DOHH2 (cell line): ENCODE results near the gene GALNT17.

Experiments
- H3F3A ChIP-seq: fragments of 200-600 bp; sonication (generic), shearing (Covaris generic); 2 replicates; pipeline ENCODE4 v1.6.0; 2016; ENCODE audit warnings: antibody characterized with exemption, mild to moderate bottlenecking; ENCODE audit not compliant: control insufficient read depth, insufficient read depth
- H3K27ac ChIP-seq: fragments of 200-600 bp; sonication (generic); 2 replicates; pipeline ENCODE4 v1.5.1; 2014; ENCODE audit warnings: low read depth, mild to moderate bottlenecking, low read length, moderate library complexity
- H3K27me3 ChIP-seq: fragments of 200-600 bp; sonication (generic); 2 replicates; pipeline ENCODE4 v1.6.1; 2014; ENCODE audit warnings: mild to moderate bottlenecking, low read length, mixed read lengths; ENCODE audit not compliant: control insufficient read depth
- H3K36me3 ChIP-seq: fragments of 200-600 bp; sonication (generic); 2 replicates; pipeline ENCODE4 v1.6.1; 2014; ENCODE audit warnings: mild to moderate bottlenecking, low read length, moderate library complexity, mixed read lengths; ENCODE audit not compliant: control insufficient read depth
- H3K4me1 ChIP-seq: fragments of 200-600 bp; sonication (generic); 2 replicates; pipeline ENCODE4 v1.6.1; 2014; ENCODE audit warnings: mild to moderate bottlenecking, low read length, mixed read lengths; ENCODE audit not compliant: control insufficient read depth
- H3K4me2 ChIP-seq: fragments of 200-600 bp; sonication (generic); 2 replicates; pipeline ENCODE4 v1.6.0; 2014; ENCODE audit warnings: mild to moderate bottlenecking, low read length, moderate library complexity
- H3K4me3 ChIP-seq: fragments of 200-600 bp; sonication (generic); 2 replicates; pipeline ENCODE4 v1.5.1; 2014; ENCODE audit warnings: mild to moderate bottlenecking, low read length, mixed read lengths
- H3K79me2 ChIP-seq: fragments of 200-600 bp; sonication (generic); 2 replicates; pipeline ENCODE4 v1.6.1; 2014; ENCODE audit warnings: mild to moderate bottlenecking, low read length, mixed read lengths; ENCODE audit not compliant: control insufficient read depth
- H3K9me2 ChIP-seq: fragments of 200-600 bp; sonication (generic); replicated peaks from 2 replicates; pipeline ENCODE4 v1.6.1; 2014; ENCODE audit warnings: mild to moderate bottlenecking, low read length, mixed read lengths; ENCODE audit not compliant: control insufficient read depth
- H3K9me3 ChIP-seq: fragments of 200-600 bp; sonication (generic); 2 replicates; pipeline ENCODE4 v1.6.1; 2014; ENCODE audit warnings: antibody characterized with exemption, low read length, mixed read lengths; ENCODE audit not compliant: control insufficient read depth, insufficient read depth
- H4K20me1 ChIP-seq: fragments of 200-600 bp; sonication (generic); 2 replicates; pipeline ENCODE4 v1.6.0; 2014; ENCODE audit warnings: low read depth, mild to moderate bottlenecking, antibody characterized with exemption, low read length, moderate library complexity; ENCODE audit not compliant: control insufficient read depth, insufficient read depth
- EZH2phosphoT487 ChIP-seq: fragments of 200-600 bp; sonication (generic); IDR thresholded peaks from 2 replicates; pipeline ENCODE4 v1.6.1; 2017; ENCODE audit warnings: borderline replicate concordance, mild to moderate bottlenecking, antibody characterized with exemption, low read length, moderate library complexity, mixed read lengths
- TF ChIP-seq, protein P1 (sequence below): fragments of 200-600 bp; sonication (generic); IDR thresholded peaks from one replicate; pipeline ENCODE4 v1.5.1; 2014; ENCODE audit warnings: antibody characterized with exemption, mild to moderate bottlenecking, low read depth, low read length; ENCODE audit not compliant: poor library complexity, severe bottlenecking

The GALNT17 gene

DNA sequence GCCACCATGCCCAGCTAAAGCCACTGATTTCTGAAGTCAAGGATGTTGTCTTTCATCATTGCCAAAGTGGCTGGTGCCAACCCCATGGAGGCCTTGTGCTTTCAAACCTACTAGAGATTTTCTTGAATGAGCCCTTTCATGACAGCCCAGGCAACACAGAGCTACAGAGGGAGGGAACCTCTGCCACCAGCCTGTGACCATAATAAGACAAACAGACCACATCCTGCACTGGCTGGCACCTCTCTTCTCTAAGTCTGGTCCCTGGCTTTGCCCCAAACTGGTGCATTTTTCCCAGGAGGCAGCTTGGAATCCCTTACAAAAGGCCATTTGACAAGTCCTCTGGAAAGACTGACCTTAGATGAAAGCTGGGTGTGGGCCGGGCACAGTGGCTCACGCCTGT, 348.8 kb downstream of the GALNT17 start:
- H3K27ac ChIP-seq = no peak overlapping the region
- TF ChIP-seq, protein P1, sequence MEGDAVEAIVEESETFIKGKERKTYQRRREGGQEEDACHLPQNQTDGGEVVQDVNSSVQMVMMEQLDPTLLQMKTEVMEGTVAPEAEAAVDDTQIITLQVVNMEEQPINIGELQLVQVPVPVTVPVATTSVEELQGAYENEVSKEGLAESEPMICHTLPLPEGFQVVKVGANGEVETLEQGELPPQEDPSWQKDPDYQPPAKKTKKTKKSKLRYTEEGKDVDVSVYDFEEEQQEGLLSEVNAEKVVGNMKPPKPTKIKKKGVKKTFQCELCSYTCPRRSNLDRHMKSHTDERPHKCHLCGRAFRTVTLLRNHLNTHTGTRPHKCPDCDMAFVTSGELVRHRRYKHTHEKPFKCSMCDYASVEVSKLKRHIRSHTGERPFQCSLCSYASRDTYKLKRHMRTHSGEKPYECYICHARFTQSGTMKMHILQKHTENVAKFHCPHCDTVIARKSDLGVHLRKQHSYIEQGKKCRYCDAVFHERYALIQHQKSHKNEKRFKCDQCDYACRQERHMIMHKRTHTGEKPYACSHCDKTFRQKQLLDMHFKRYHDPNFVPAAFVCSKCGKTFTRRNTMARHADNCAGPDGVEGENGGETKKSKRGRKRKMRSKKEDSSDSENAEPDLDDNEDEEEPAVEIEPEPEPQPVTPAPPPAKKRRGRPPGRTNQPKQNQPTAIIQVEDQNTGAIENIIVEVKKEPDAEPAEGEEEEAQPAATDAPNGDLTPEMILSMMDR = no peak
- TF ChIP-seq EZH2phosphoT487 = no peak

DNA sequence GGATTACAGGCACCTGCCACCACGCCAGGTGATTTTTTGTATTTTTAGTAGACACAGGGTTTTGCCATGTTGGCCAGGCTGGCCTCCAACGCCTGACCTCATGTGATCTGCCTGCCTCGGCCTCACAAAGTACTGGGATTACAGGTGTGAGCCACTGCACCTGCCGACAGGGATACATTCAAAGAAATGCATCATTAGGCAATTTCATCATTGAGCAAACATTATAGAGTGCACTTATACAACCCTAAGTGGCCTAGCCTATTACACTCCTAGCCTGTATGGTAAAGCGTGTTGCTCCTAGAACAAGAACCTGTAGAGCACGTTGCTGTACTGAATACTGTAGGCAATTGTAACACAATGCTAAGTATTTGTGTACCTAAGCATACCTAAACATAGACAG, 350.3 kb downstream of the GALNT17 start:
- no peaks in the 10 kb centered on the region; the same call in 1 of the 2 replicates for H3K9me3 ChIP-seq
- no peak overlapping the region for H3K27ac ChIP-seq
- H3F3A ChIP-seq = no peaks in the 10 kb centered on the region
- no peak overlapping the region for H3K4me2 ChIP-seq
- H3K4me3 ChIP-seq = no peak overlapping the region
- H3K4me1 ChIP-seq = no peaks in the 10 kb centered on the region
- H4K20me1 ChIP-seq = no peaks in the 10 kb centered on the region
- H3K27me3 ChIP-seq = no peaks in the 10 kb centered on the region
- no peak for TF ChIP-seq EZH2phosphoT487
- TF ChIP-seq, protein P1 = no peak
- no peaks in the 10 kb centered on the region for H3K36me3 ChIP-seq
- no peaks in the 10 kb centered on the region for H3K9me2 ChIP-seq
- H3K79me2 ChIP-seq = no peaks in the 10 kb centered on the region

More for the DNA sequence above, 348.8 kb downstream of the GALNT17 start:
- Histone ChIP-seq H3K79me2 (no peaks in the 10 kb centered on the region), H3K9me2 (no peaks in the 10 kb centered on the region), H3K4me1 (no peaks in the 10 kb centered on the region), H3K9me3 (no peaks in the 10 kb centered on the region; the same call in 1 of the 2 replicates), H3K4me2 (no peak overlapping the region), H3F3A (no peaks in the 10 kb centered on the region), H3K36me3 (no peaks in the 10 kb centered on the region), H4K20me1 (no peaks in the 10 kb centered on the region), H3K4me3 (no peak overlapping the region), H3K27me3 (no peaks in the 10 kb centered on the region)

DNA sequence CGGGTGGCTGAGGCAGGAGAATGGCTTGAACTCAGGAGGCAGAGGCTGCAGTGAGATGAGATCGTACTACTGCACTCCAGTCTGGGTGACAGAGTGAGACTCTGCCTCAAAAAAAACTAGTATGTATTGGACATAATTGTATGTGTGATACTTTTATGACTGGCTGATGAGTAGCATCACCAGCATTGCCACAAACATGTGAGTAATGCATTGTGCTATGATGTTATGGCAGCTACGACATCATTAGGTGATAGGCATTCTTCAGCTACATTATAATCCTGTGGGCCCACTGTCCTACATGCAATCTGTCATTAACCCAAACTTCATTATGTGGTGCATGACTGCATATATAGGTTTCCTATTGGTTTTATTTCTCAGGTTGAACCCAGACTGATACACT, 352.4 kb downstream of the GALNT17 start:
- Histone ChIP-seq H3K4me3 (no peak overlapping the region), H3K4me2 (no peak overlapping the region), H3K9me2 (no peaks in the 10 kb centered on the region), H3F3A (no peaks in the 10 kb centered on the region), H3K36me3 (no peaks in the 10 kb centered on the region), H3K79me2 (no peaks in the 10 kb centered on the region), H3K27ac (no peak overlapping the region), H3K27me3 (no peaks in the 10 kb centered on the region), H4K20me1 (no peaks in the 10 kb centered on the region), H3K4me1 (no peaks in the 10 kb centered on the region), H3K9me3 (0 out of 2 replicates have a peak, but pooled peaks cover 3% of the 10 kb centered on the region)
- TF ChIP-seq EZH2phosphoT487 = no peak
- TF ChIP-seq, protein P1 = no peak

DNA sequence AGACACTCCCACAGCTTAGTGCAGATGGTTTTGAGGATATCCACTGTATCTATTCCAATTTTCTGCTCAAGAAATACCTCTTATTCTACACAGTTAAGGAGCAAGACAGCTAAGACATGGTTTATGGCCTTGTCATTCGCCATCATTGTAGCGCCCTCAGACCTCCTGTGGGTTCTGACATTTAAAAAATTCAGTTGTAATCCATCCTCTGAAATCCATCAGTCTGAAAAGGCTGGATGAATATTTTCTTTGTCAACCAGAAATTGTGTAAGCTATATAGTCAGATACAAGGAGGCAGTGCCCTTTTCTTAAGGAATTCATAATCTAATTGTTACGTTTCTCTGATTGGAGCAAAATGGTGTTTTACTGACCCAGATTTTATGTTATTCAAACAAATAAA, 353.6 kb downstream of the GALNT17 start:
- no peaks in the 10 kb centered on the region for H3K79me2 ChIP-seq
- H3K27ac ChIP-seq = no peak overlapping the region
- H3K9me2 ChIP-seq = no peaks in the 10 kb centered on the region
- H3K9me3 ChIP-seq = 0 out of 2 replicates have a peak, but pooled peaks cover 3% of the 10 kb centered on the region
- no peaks in the 10 kb centered on the region for H4K20me1 ChIP-seq
- H3K36me3 ChIP-seq = no peaks in the 10 kb centered on the region
- H3K4me3 ChIP-seq = no peak overlapping the region
- no peaks in the 10 kb centered on the region for H3F3A ChIP-seq
- H3K4me2 ChIP-seq = no peak overlapping the region
- TF ChIP-seq EZH2phosphoT487 = no peak
- TF ChIP-seq, protein P1 = no peak
- H3K4me1 ChIP-seq = no peaks in the 10 kb centered on the region
- H3K27me3 ChIP-seq = no peaks in the 10 kb centered on the region
